NT2/D1 (cell line): ENCODE results near the gene BABAM2.

Source experiments
- YY1 ChIP-seq: IDR thresholded peaks from 2 replicates; pipeline ENCODE4 v1.6.1; 2011; ENCODE audit not compliant: insufficient read length, insufficient read depth
- ZNF274 ChIP-seq: IDR thresholded peaks from 2 replicates; pipeline ENCODE4 v1.6.1; 2011; ENCODE audit warnings: mild to moderate bottlenecking, low read depth, low read length

DNA sequence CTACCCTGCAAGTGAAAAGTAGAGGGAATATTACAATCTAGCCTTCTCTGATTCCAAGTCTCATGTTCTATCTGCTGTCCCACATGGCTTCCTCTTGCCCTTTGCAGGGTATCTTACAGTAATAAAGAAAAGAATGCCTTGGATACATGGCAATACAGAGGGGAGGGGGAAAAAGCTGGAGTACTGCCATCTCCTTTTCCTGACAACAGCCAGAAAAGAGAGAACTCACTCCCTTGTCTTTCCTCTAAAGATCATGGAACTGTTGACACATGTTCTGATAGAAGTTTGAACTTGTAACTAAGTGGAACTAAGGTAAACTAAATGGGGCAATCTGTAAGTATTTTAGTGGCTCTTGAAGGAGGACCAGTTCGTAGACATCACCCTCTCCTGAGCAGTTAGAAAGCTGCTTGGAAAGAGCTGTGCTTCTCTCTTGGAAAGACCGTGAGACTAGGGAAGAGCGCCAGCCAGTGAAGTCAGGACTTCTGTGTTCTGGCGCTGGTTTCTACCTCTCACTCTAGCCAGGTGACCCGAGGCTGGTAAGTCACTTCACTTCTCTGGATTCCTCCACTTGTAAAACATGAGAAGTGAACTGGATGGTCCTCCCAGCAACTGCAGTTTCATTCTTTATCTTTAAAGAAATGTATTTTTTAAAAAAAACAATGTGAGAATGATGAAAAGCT is 259.8 kb downstream of the BABAM2 start:
- TF ChIP-seq YY1 (no peak), ZNF274 (no peak)
